Central memory CD8-positive, alpha-beta T cell (primary cell): Measurements from ENCODE around the gene RIMS4.

Experiments
- ATAC-seq: fragments of 150-1000 bp; cut with Tn5 transposase; replicated peaks from 2 replicates; pipeline ENCODE4 v1.10.0; 2022; ENCODE audit warnings: mild to moderate bottlenecking, moderate FRiP score, moderate number of reproducible peaks; ENCODE audit not compliant: poor library complexity, severe bottlenecking; ENCODE audit errors: extremely low read depth
- DNase-seq, 2 donors: peaks; one replicate each; pipeline ENCODE4 v3.0.0; 2021; ENCODE audit warnings: low spot score in 2 of 2
- H3K27ac Mint-ChIP-seq: one replicate; pipeline ENCODE4 v1.8.0; 2022; ENCODE audit warnings: low read depth, mild to moderate bottlenecking, moderate library complexity, mixed read lengths
- H3K27me3 Mint-ChIP-seq: one replicate; pipeline ENCODE4 v1.8.0; 2022; ENCODE audit warnings: mixed read lengths
- H3K36me3 Mint-ChIP-seq: one replicate; pipeline ENCODE4 v1.8.0; 2022; ENCODE audit warnings: mild to moderate bottlenecking, moderate library complexity, mixed read lengths; ENCODE audit not compliant: insufficient read depth
- H3K4me1 Mint-ChIP-seq: one replicate; pipeline ENCODE4 v1.8.0; 2022; ENCODE audit warnings: mixed read lengths
- H3K4me3 Mint-ChIP-seq: one replicate; pipeline ENCODE4 v1.8.0; 2022; ENCODE audit warnings: mild to moderate bottlenecking, moderate library complexity, mixed read lengths
- H3K9me3 Mint-ChIP-seq: one replicate; pipeline ENCODE4 v1.8.0; 2022; ENCODE audit warnings: mixed read lengths

Gene RIMS4

GRCh38 chr20:44839481-44839880 lies 29.1 kb upstream of the RIMS4 start:
- H3K9me3 Mint-ChIP-seq: peaks cover 6% of the 10 kb centered on the region
- no peak overlapping the region for H3K4me3 Mint-ChIP-seq
- DNase-seq (no peak), ATAC-seq (no peak)
- no peak overlapping the region for H3K27ac Mint-ChIP-seq
- peaks cover 45% of the 10 kb centered on the region for H3K27me3 Mint-ChIP-seq
- no peaks in the 10 kb centered on the region for H3K4me1 Mint-ChIP-seq
- no peaks in the 10 kb centered on the region for H3K36me3 Mint-ChIP-seq

GRCh38 chr20:44838521-44838920 lies 28.2 kb upstream of the RIMS4 start:
- DNase-seq (no peak), ATAC-seq (no peak)
- H3K27me3 Mint-ChIP-seq: peaks cover 35% of the 10 kb centered on the region
- peaks cover 6% of the 10 kb centered on the region for H3K9me3 Mint-ChIP-seq
- no peaks in the 10 kb centered on the region for H3K36me3 Mint-ChIP-seq
- no peak overlapping the region for H3K4me3 Mint-ChIP-seq
- no peak overlapping the region for H3K27ac Mint-ChIP-seq
- H3K4me1 Mint-ChIP-seq: no peaks in the 10 kb centered on the region

- Mint-ChIP-seq H3K27me3 (peaks cover 31% of the 10 kb centered on the region), H3K4me1 (no peaks in the 10 kb centered on the region), H3K4me3 (no peak overlapping the region), H3K9me3 (peaks cover 6% of the 10 kb centered on the region), H3K27ac (no peak overlapping the region), H3K36me3 (no peaks in the 10 kb centered on the region)
- DNase-seq (no peak), ATAC-seq (no peak)
Observed at GRCh38 chr20:44837946-44838345, 27.6 kb upstream of the RIMS4 start.

GRCh38 chr20:44836601-44837120 lies 26.3 kb upstream of the RIMS4 start:
- no peaks in the 10 kb centered on the region for H3K4me1 Mint-ChIP-seq
- peaks cover 6% of the 10 kb centered on the region for H3K9me3 Mint-ChIP-seq
- ATAC-seq (no peak), DNase-seq (no peak)
- H3K4me3 Mint-ChIP-seq: no peak overlapping the region
- H3K27ac Mint-ChIP-seq: no peak overlapping the region
- H3K27me3 Mint-ChIP-seq: peaks cover 31% of the 10 kb centered on the region
- H3K36me3 Mint-ChIP-seq: no peaks in the 10 kb centered on the region

GRCh38 chr20:44835661-44836221 lies 25.4 kb upstream of the RIMS4 start:
- Mint-ChIP-seq H3K9me3 (peaks cover 5% of the 10 kb centered on the region), H3K36me3 (no peaks in the 10 kb centered on the region), H3K27ac (no peak overlapping the region), H3K27me3 (peaks cover 31% of the 10 kb centered on the region), H3K4me3 (no peak overlapping the region), H3K4me1 (no peaks in the 10 kb centered on the region)
- DNase-seq (no peak), ATAC-seq (no peak)

- H3K4me3 Mint-ChIP-seq: no peak overlapping the region
- ATAC-seq: no peak
Observed at GRCh38 chr20:44835116-44835515, 24.8 kb upstream of the RIMS4 start.

GRCh38 chr20:44834693-44835092 lies 24.3 kb upstream of the RIMS4 start:
- Mint-ChIP-seq H3K4me1 (no peaks in the 10 kb centered on the region), H3K4me3 (no peak overlapping the region), H3K9me3 (no peaks in the 10 kb centered on the region), H3K27ac (no peak overlapping the region), H3K36me3 (no peaks in the 10 kb centered on the region), H3K27me3 (peaks cover 33% of the 10 kb centered on the region)
- ATAC-seq: no peak
- DNase-seq: no peak

More at GRCh38 chr20:44835116-44835515, 24.8 kb upstream of the RIMS4 start:
- Mint-ChIP-seq H3K36me3 (no peaks in the 10 kb centered on the region), H3K27me3 (peaks cover 30% of the 10 kb centered on the region), H3K27ac (no peak overlapping the region), H3K4me1 (no peaks in the 10 kb centered on the region), H3K9me3 (no peaks in the 10 kb centered on the region)
- no peak for DNase-seq

- ATAC-seq (no peak), DNase-seq (no peak)
- Mint-ChIP-seq H3K36me3 (no peaks in the 10 kb centered on the region), H3K4me3 (no peak overlapping the region), H3K4me1 (no peaks in the 10 kb centered on the region), H3K27ac (no peak overlapping the region), H3K9me3 (no peaks in the 10 kb centered on the region), H3K27me3 (peaks cover 45% of the 10 kb centered on the region)
Observed at GRCh38 chr20:44833437-44833836, 23.1 kb upstream of the RIMS4 start.

GRCh38 chr20:44832724-44833123 lies 22.4 kb upstream of the RIMS4 start:
- H3K4me3 Mint-ChIP-seq: no peak overlapping the region
- H3K27me3 Mint-ChIP-seq: peaks cover 52% of the 10 kb centered on the region
- ATAC-seq: no peak

GRCh38 chr20:44830995-44831394 lies 20.6 kb upstream of the RIMS4 start:
- Mint-ChIP-seq H3K27me3 (peaks cover 55% of the 10 kb centered on the region), H3K36me3 (no peaks in the 10 kb centered on the region), H3K4me1 (no peaks in the 10 kb centered on the region), H3K4me3 (no peak overlapping the region), H3K27ac (no peak overlapping the region), H3K9me3 (no peaks in the 10 kb centered on the region)
- DNase-seq (no peak), ATAC-seq (no peak)

More at GRCh38 chr20:44832724-44833123, 22.4 kb upstream of the RIMS4 start:
- H3K4me1 Mint-ChIP-seq: no peaks in the 10 kb centered on the region
- H3K27ac Mint-ChIP-seq: no peak overlapping the region
- no peaks in the 10 kb centered on the region for H3K36me3 Mint-ChIP-seq
- H3K9me3 Mint-ChIP-seq: no peaks in the 10 kb centered on the region
- DNase-seq: no peak

- Mint-ChIP-seq H3K27me3 (peaks cover 55% of the 10 kb centered on the region), H3K4me3 (no peak overlapping the region), H3K36me3 (no peaks in the 10 kb centered on the region), H3K4me1 (no peaks in the 10 kb centered on the region), H3K9me3 (no peaks in the 10 kb centered on the region), H3K27ac (no peak overlapping the region)
- no peak for ATAC-seq
- no peak for DNase-seq
Observed at GRCh38 chr20:44830523-44830922, 20.2 kb upstream of the RIMS4 start.

GRCh38 chr20:44829688-44830087 lies 19.3 kb upstream of the RIMS4 start:
- peaks cover 56% of the 10 kb centered on the region for H3K27me3 Mint-ChIP-seq
- DNase-seq: no peak
- no peaks in the 10 kb centered on the region for H3K9me3 Mint-ChIP-seq
- no peaks in the 10 kb centered on the region for H3K36me3 Mint-ChIP-seq
- H3K4me1 Mint-ChIP-seq: no peaks in the 10 kb centered on the region
- H3K4me3 Mint-ChIP-seq: no peak overlapping the region
- no peak overlapping the region for H3K27ac Mint-ChIP-seq
- no peak for ATAC-seq

- ATAC-seq (no peak), DNase-seq (no peak)
- H3K4me1 Mint-ChIP-seq: no peaks in the 10 kb centered on the region
- no peaks in the 10 kb centered on the region for H3K9me3 Mint-ChIP-seq
- no peak overlapping the region for H3K4me3 Mint-ChIP-seq
- H3K27ac Mint-ChIP-seq: no peak overlapping the region
- no peaks in the 10 kb centered on the region for H3K36me3 Mint-ChIP-seq
- H3K27me3 Mint-ChIP-seq: peaks cover 64% of the 10 kb centered on the region
Observed at GRCh38 chr20:44828640-44829039, 18.3 kb upstream of the RIMS4 start.
